Calu3 (cell line): ENCODE measurements around the gene BCL7C. TPM values are rescaled to one million over a fixed set of nuclear protein-coding genes. Genes with fewer than 3 reads are reported as not detected.

Experiments
- BruUV-seq: library from RNA; stranded (reverse); fragments of 400-500 nt; replicated peaks from 2 replicates; lab custom pipeline; 2021; lab: Mats Ljungman, UMichigan
- CTCF ChIA-PET: fragments of 300-600 bp; sonication (Branson Sonifier 250); formaldehyde crosslinking; loops from one replicate; lab custom pipeline; 2022; ENCODE audit warnings: antibody characterized with exemption; lab: Charles Lee
- DNase-seq: peaks from one replicate; pipeline ENCODE4 v3.0.0; 2022
- H3K27ac Mint-ChIP-seq: one replicate; pipeline ENCODE4 v1.8.0; 2022; ENCODE audit warnings: mixed read lengths; ENCODE audit not compliant: unreplicated experiment
- H3K27me3 Mint-ChIP-seq: one replicate; pipeline ENCODE4 v1.8.0; 2022; ENCODE audit warnings: mixed read lengths; ENCODE audit not compliant: unreplicated experiment
- H3K36me3 Mint-ChIP-seq: one replicate; pipeline ENCODE4 v1.8.0; 2022; ENCODE audit warnings: mild to moderate bottlenecking, moderate library complexity, mixed read lengths; ENCODE audit not compliant: insufficient read depth, unreplicated experiment
- H3K4me1 Mint-ChIP-seq: one replicate; pipeline ENCODE4 v1.8.0; 2022; ENCODE audit warnings: mild to moderate bottlenecking, low read depth, mixed read lengths; ENCODE audit not compliant: unreplicated experiment
- H3K4me3 Mint-ChIP-seq: one replicate; pipeline ENCODE4 v1.8.0; 2022; ENCODE audit warnings: mild to moderate bottlenecking, low read depth, moderate library complexity, mixed read lengths; ENCODE audit not compliant: unreplicated experiment
- H3K9me3 Mint-ChIP-seq: one replicate; pipeline ENCODE4 v1.8.0; 2022; ENCODE audit warnings: low read depth, mixed read lengths; ENCODE audit not compliant: unreplicated experiment
- intact Hi-C: fragments of 100-400 bp; cut with micrococcal nuclease; formaldehyde crosslinking; loops from one replicate; pipeline ENCODE4 v1.10.0; 2022; ENCODE audit not compliant: unreplicated experiment
- total RNA-seq: library from RNA; stranded (reverse); gene quantifications from 2 replicates; pipeline ENCODE4 v1.2.3, GENCODE V29; 2022
- TF ChIP-seq, protein P1 (sequence below): fragments of 200-600 bp; IDR thresholded peaks from one replicate; pipeline ENCODE4 v1.8.0; 2022; ENCODE audit warnings: antibody characterized with exemption; ENCODE audit not compliant: unreplicated experiment

The BCL7C gene
- total RNA-seq, 1 experiment from 2014 or later, result 26.6 TPM

DNA sequence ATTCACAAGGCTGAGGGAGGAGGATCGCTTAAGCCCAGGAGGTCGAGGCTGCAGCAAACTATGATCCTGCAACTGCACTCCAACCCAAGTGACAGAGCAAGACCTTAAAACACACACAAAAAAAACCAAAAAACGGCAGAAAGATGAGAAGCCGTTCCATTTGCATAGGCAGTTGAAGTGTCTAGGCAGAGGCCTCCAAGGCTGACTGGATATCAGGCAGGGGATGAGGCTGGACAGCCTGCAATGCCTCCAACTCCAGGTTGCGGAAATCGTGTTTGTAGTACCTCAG, 27.5 kb upstream of the BCL7C start:
- Mint-ChIP-seq H3K4me3 (peak overlapping the region; percentile 94), H3K4me1 (peaks cover 25% of the 10 kb centered on the region), H3K36me3 (peaks cover 45% of the 10 kb centered on the region), H3K27ac (peak overlapping the region; percentile 100), H3K9me3 (no peaks in the 10 kb centered on the region), H3K27me3 (no peaks in the 10 kb centered on the region)
- no TSS peak for BruUV-seq
- no peak for DNase-seq
- intact Hi-C loops, result loop anchor here (5.0 kb wide), 1 partner anchor 159 kb away; the partner anchor contains the start of genes CFAP119 and RNF40
- CTCF ChIA-PET, result no interaction called here
- TF ChIP-seq, protein P1, sequence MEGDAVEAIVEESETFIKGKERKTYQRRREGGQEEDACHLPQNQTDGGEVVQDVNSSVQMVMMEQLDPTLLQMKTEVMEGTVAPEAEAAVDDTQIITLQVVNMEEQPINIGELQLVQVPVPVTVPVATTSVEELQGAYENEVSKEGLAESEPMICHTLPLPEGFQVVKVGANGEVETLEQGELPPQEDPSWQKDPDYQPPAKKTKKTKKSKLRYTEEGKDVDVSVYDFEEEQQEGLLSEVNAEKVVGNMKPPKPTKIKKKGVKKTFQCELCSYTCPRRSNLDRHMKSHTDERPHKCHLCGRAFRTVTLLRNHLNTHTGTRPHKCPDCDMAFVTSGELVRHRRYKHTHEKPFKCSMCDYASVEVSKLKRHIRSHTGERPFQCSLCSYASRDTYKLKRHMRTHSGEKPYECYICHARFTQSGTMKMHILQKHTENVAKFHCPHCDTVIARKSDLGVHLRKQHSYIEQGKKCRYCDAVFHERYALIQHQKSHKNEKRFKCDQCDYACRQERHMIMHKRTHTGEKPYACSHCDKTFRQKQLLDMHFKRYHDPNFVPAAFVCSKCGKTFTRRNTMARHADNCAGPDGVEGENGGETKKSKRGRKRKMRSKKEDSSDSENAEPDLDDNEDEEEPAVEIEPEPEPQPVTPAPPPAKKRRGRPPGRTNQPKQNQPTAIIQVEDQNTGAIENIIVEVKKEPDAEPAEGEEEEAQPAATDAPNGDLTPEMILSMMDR, result no peak

DNA sequence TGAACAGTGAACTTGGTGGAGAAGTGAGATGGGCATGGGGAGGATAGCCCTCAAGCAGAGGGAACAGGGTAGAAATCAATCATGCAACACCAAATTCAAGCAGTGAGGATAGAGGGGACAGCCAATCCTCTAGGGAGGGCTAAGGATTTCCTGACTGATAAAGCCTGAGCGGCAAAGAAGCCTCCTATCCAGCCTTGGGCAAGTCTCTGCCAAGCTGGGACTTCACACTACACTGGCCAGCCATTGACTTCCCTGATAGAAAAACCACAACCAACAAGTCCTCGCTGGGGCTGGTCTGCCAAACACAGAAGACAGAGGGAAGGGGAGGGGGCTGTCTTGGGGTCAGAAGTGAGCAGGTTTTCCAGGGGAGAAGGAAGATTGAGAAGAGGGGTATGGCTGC, 27.0 kb upstream of the BCL7C start:
- intact Hi-C loops, result loop anchor here (5.0 kb wide), 1 partner anchor 159 kb away; the partner anchor contains the start of genes CFAP119 and RNF40
- no peak overlapping the region for H3K27ac Mint-ChIP-seq
- TF ChIP-seq, protein P1, result no peak
- H3K4me1 Mint-ChIP-seq, result peaks cover 20% of the 10 kb centered on the region
- H3K27me3 Mint-ChIP-seq, result no peaks in the 10 kb centered on the region
- H3K9me3 Mint-ChIP-seq, result no peaks in the 10 kb centered on the region
- peak overlapping the region; percentile 94 for H3K4me3 Mint-ChIP-seq
- CTCF ChIA-PET, result no interaction called here
- DNase-seq, result no peak
- BruUV-seq, result no TSS peak
- peaks cover 43% of the 10 kb centered on the region for H3K36me3 Mint-ChIP-seq

DNA sequence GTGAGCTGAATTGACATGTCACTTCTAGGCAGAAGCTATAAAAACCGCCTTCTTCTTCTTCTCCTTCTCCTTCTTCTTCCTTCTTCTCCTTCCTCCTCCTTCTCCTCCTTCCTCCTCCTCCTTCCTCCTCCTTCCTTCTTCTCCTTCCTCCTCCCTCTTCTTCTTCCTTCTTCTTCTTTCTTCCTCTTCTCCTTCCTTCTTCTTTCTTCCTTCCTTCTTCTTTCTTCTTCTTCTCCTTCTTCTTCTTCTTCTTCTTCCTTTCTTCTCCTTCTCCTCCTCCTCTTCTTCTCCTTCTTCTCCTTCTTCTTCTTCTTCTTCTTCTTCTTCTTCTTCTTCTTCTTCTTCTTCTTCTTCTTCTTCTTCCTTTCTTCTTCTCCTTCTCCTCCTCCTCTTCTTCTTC, 24.7 kb upstream of the BCL7C start:
- CTCF ChIA-PET, result no interaction called here
- peaks cover 28% of the 10 kb centered on the region for H3K36me3 Mint-ChIP-seq
- H3K27ac Mint-ChIP-seq, result no peak overlapping the region
- TF ChIP-seq, protein P1, result no peak
- H3K4me3 Mint-ChIP-seq, result no peak overlapping the region
- BruUV-seq, result no TSS peak
- no peaks in the 10 kb centered on the region for H3K9me3 Mint-ChIP-seq
- no peaks in the 10 kb centered on the region for H3K27me3 Mint-ChIP-seq
- no peak for DNase-seq
- H3K4me1 Mint-ChIP-seq, result peaks cover 9% of the 10 kb centered on the region
- intact Hi-C loops, result no loop called here

DNA sequence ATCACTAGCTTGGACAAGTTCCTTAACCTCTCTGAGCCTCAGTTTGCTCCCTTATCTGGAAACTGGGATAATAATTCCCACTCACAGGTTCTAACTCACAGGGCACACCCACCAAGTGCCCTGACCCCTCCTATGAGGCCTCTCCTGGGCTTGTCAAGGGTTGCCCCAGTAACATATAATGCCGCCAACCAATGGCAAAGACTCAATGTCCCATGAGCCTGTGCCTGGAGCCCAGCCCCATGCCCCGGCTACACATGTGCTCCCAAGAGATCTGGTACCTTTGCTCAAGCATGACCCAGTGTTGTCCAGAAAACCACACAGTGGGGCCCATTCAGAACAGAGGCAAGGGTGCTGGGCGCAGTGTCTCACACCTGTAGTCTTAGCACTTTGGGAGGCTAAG, 21.0 kb upstream of the BCL7C start:
- BruUV-seq, result no TSS peak
- intact Hi-C loops, result no loop called here
- CTCF ChIA-PET, result no interaction called here

More for the DNA sequence above, 21.0 kb upstream of the BCL7C start:
- Mint-ChIP-seq H3K4me3 (no peak overlapping the region), H3K36me3 (no peaks in the 10 kb centered on the region), H3K4me1 (no peaks in the 10 kb centered on the region), H3K27ac (no peak overlapping the region), H3K9me3 (no peaks in the 10 kb centered on the region), H3K27me3 (no peaks in the 10 kb centered on the region)
- no peak for DNase-seq
- TF ChIP-seq, protein P1, result no peak
